HepG2 (cell line): ENCODE measurements around the gene SLC10A1. TPM values are rescaled to one million over a fixed set of nuclear protein-coding genes. Genes with fewer than 3 reads are reported as not detected.

Source experiments
- POGZ ChIP-seq: sonication (generic); formaldehyde crosslinking; IDR thresholded peaks from 2 replicates; pipeline ENCODE4 v1.4.0; 2020; ENCODE audit warnings: mild to moderate bottlenecking, missing genetic modification reagents
- SNAPC4 ChIP-seq: sonication (generic); formaldehyde crosslinking; IDR thresholded peaks from 2 replicates; pipeline ENCODE4 v1.4.0; 2020; ENCODE audit warnings: mild to moderate bottlenecking, missing genetic modification reagents
- STAT6 ChIP-seq: sonication (generic); formaldehyde crosslinking; IDR thresholded peaks from 2 replicates; pipeline ENCODE4 v1.4.0; 2020; ENCODE audit warnings: missing genetic modification reagents, mild to moderate bottlenecking, borderline replicate concordance
- ZHX2 ChIP-seq, 2 experiments: sonication (generic) in 1 of 2; formaldehyde crosslinking in 1 of 2; IDR thresholded peaks; 2 replicates each; pipeline versions ENCODE4 v1.6.1 to v1.9.0; 2014 to 2022; ENCODE audit warnings: antibody characterized with exemption in 1 of 2, borderline replicate concordance in 1 of 2, inconsistent platforms in 1 of 2, low read depth in 1 of 2, missing genetic modification reagents in 1 of 2
- ZNF510 ChIP-seq: sonication (generic); formaldehyde crosslinking; IDR thresholded peaks from 2 replicates; pipeline ENCODE4 v1.4.0; 2020; ENCODE audit warnings: low read depth, mild to moderate bottlenecking, missing genetic modification reagents
- ZNF550 ChIP-seq: sonication (generic); formaldehyde crosslinking; IDR thresholded peaks from 2 replicates; pipeline ENCODE4 v1.4.0; 2020; ENCODE audit warnings: mild to moderate bottlenecking, missing genetic modification reagents, borderline replicate concordance
- polyA plus RNA-seq, 8 experiments: library from polyadenylated mRNA; depleted of rRNA in 3 of 8; stranded (reverse) in 7 of 8; unstranded in 1 of 8; fragments of >200 nt; fragmentation: Illumina TruSeq in 4 of 8; extraction: Trizol in 4 of 8; gene quantifications; 2 replicates each; pipeline versions ENCODE4 v1.2.1 to v1.2.3, GENCODE V29; 2011 to 2016; ENCODE audit warnings: low read depth in 4 of 8, missing spikeins in 1 of 8, mixed read lengths in 1 of 8; ENCODE audit not compliant: insufficient read depth in 1 of 8
- total RNA-seq, 5 experiments: library from RNA; depleted of rRNA; stranded (reverse); fragments of >200 nt; fragmentation: Illumina TruSeq; extraction: Trizol; gene quantifications; 2 replicates each; pipeline ENCODE4 v1.2.3, GENCODE V29; 2016; ENCODE audit warnings: low read depth in 1 of 5

The SLC10A1 gene
- total and polyA plus RNA-seq, 2 of the 13 experiments (the other 11 are each of a cell fraction or from before 2014, with no cell fraction given): 0.17 TPM; not detected in 1

GRCh38 chr14:69741055-69741454 lies 56.0 kb downstream of the SLC10A1 start (continued):
- no peak for TF ChIP-seq STAT6 (CRISPR knock-in tag)
- TF ChIP-seq ZHX2 (IDR thresholded peaks at IDR 0.05; ENCODE audit: low read depth): no peak
- no peak for TF ChIP-seq ZHX2 (CRISPR knock-in tag; IDR thresholded peaks at IDR 0.05; ENCODE audit: borderline replicate concordance)
- TF ChIP-seq ZNF510 (CRISPR knock-in tag): no peak
- no peak for TF ChIP-seq ZNF550 (CRISPR knock-in tag)
- no peak for TF ChIP-seq POGZ (CRISPR knock-in tag)
- no peak for TF ChIP-seq SNAPC4 (CRISPR knock-in tag)
